DOHH2 (cell line): ENCODE measurements around the gene CILP.

Experiments used
- H3F3A ChIP-seq: fragments of 200-600 bp; sonication (generic), shearing (Covaris generic); 2 replicates; pipeline ENCODE4 v1.6.0; 2016; ENCODE audit warnings: antibody characterized with exemption, mild to moderate bottlenecking; ENCODE audit not compliant: control insufficient read depth, insufficient read depth
- H3K27ac ChIP-seq: fragments of 200-600 bp; sonication (generic); 2 replicates; pipeline ENCODE4 v1.5.1; 2014; ENCODE audit warnings: low read depth, mild to moderate bottlenecking, low read length, moderate library complexity
- H3K27me3 ChIP-seq: fragments of 200-600 bp; sonication (generic); 2 replicates; pipeline ENCODE4 v1.6.1; 2014; ENCODE audit warnings: mild to moderate bottlenecking, low read length, mixed read lengths; ENCODE audit not compliant: control insufficient read depth
- H3K36me3 ChIP-seq: fragments of 200-600 bp; sonication (generic); 2 replicates; pipeline ENCODE4 v1.6.1; 2014; ENCODE audit warnings: mild to moderate bottlenecking, low read length, moderate library complexity, mixed read lengths; ENCODE audit not compliant: control insufficient read depth
- H3K4me1 ChIP-seq: fragments of 200-600 bp; sonication (generic); 2 replicates; pipeline ENCODE4 v1.6.1; 2014; ENCODE audit warnings: mild to moderate bottlenecking, low read length, mixed read lengths; ENCODE audit not compliant: control insufficient read depth
- H3K4me2 ChIP-seq: fragments of 200-600 bp; sonication (generic); 2 replicates; pipeline ENCODE4 v1.6.0; 2014; ENCODE audit warnings: mild to moderate bottlenecking, low read length, moderate library complexity
- H3K4me3 ChIP-seq: fragments of 200-600 bp; sonication (generic); 2 replicates; pipeline ENCODE4 v1.5.1; 2014; ENCODE audit warnings: mild to moderate bottlenecking, low read length, mixed read lengths
- H3K79me2 ChIP-seq: fragments of 200-600 bp; sonication (generic); 2 replicates; pipeline ENCODE4 v1.6.1; 2014; ENCODE audit warnings: mild to moderate bottlenecking, low read length, mixed read lengths; ENCODE audit not compliant: control insufficient read depth
- H3K9me2 ChIP-seq: fragments of 200-600 bp; sonication (generic); replicated peaks from 2 replicates; pipeline ENCODE4 v1.6.1; 2014; ENCODE audit warnings: mild to moderate bottlenecking, low read length, mixed read lengths; ENCODE audit not compliant: control insufficient read depth
- H3K9me3 ChIP-seq: fragments of 200-600 bp; sonication (generic); 2 replicates; pipeline ENCODE4 v1.6.1; 2014; ENCODE audit warnings: antibody characterized with exemption, low read length, mixed read lengths; ENCODE audit not compliant: control insufficient read depth, insufficient read depth
- H4K20me1 ChIP-seq: fragments of 200-600 bp; sonication (generic); 2 replicates; pipeline ENCODE4 v1.6.0; 2014; ENCODE audit warnings: low read depth, mild to moderate bottlenecking, antibody characterized with exemption, low read length, moderate library complexity; ENCODE audit not compliant: control insufficient read depth, insufficient read depth
- EZH2phosphoT487 ChIP-seq: fragments of 200-600 bp; sonication (generic); IDR thresholded peaks from 2 replicates; pipeline ENCODE4 v1.6.1; 2017; ENCODE audit warnings: borderline replicate concordance, mild to moderate bottlenecking, antibody characterized with exemption, low read length, moderate library complexity, mixed read lengths
- TF ChIP-seq, protein P1 (sequence below): fragments of 200-600 bp; sonication (generic); IDR thresholded peaks from one replicate; pipeline ENCODE4 v1.5.1; 2014; ENCODE audit warnings: antibody characterized with exemption, mild to moderate bottlenecking, low read depth, low read length; ENCODE audit not compliant: poor library complexity, severe bottlenecking

The CILP gene

DNA sequence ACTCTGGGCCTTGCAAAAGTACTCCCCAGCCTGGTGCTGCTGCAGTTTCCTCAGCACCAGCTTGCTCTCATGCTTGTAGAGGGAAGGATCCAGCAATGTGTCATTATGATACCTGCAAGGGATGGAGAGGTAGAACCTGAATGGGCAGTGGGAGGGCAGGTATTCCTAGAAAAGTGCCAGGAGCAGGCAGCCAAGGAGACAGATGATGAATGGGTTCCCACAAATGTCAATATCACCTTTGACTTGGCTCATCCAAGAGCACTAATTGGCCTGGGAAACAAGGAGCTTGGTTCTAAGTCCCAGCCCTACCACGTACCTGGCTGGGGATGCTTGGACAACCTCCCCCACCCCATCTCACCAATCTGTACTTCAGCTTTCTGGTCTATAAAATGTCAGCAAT is 9.4 kb downstream of the CILP start:
- H3F3A ChIP-seq = no peaks in the 10 kb centered on the region
- H3K79me2 ChIP-seq = no peaks in the 10 kb centered on the region
- TF ChIP-seq, protein P1, sequence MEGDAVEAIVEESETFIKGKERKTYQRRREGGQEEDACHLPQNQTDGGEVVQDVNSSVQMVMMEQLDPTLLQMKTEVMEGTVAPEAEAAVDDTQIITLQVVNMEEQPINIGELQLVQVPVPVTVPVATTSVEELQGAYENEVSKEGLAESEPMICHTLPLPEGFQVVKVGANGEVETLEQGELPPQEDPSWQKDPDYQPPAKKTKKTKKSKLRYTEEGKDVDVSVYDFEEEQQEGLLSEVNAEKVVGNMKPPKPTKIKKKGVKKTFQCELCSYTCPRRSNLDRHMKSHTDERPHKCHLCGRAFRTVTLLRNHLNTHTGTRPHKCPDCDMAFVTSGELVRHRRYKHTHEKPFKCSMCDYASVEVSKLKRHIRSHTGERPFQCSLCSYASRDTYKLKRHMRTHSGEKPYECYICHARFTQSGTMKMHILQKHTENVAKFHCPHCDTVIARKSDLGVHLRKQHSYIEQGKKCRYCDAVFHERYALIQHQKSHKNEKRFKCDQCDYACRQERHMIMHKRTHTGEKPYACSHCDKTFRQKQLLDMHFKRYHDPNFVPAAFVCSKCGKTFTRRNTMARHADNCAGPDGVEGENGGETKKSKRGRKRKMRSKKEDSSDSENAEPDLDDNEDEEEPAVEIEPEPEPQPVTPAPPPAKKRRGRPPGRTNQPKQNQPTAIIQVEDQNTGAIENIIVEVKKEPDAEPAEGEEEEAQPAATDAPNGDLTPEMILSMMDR = no peak
- TF ChIP-seq EZH2phosphoT487 = no peak
- no peaks in the 10 kb centered on the region for H3K9me3 ChIP-seq
- no peaks in the 10 kb centered on the region for H3K4me1 ChIP-seq
- H3K36me3 ChIP-seq = no peaks in the 10 kb centered on the region
- H3K4me3 ChIP-seq = no peak overlapping the region
- H3K27me3 ChIP-seq = peaks cover 17% of the 10 kb centered on the region
- no peaks in the 10 kb centered on the region for H3K9me2 ChIP-seq
- no peaks in the 10 kb centered on the region for H4K20me1 ChIP-seq
- no peak overlapping the region for H3K4me2 ChIP-seq
- H3K27ac ChIP-seq = no peak overlapping the region

DNA sequence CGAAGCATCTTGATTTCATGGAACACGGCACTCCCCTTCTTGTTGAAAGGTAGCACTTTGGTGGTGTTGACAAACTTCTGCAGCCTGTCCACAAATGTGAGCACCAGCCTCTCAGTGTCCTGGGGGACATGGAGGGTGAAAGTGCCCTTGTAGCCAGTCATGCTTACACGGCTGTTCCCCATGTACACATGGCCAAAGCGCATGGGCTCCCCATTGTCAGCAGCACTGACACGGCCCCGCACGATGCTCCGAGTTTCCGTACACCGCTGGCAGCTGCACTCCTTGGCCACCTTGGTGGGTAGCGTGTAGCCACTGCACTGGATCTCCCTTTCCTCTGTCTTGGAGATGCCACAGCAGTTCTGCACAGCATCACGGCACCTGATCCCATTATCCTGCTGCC is 12.7 kb downstream of the CILP start:
- Histone ChIP-seq H3K4me1 (peaks cover 6% of the 10 kb centered on the region), H3K79me2 (no peaks in the 10 kb centered on the region), H3K9me3 (no peaks in the 10 kb centered on the region), H3F3A (no peaks in the 10 kb centered on the region), H3K36me3 (no peaks in the 10 kb centered on the region), H3K27me3 (peaks cover 6% of the 10 kb centered on the region), H3K9me2 (no peaks in the 10 kb centered on the region), H3K4me3 (no peak overlapping the region), H4K20me1 (no peaks in the 10 kb centered on the region), H3K4me2 (no peak overlapping the region), H3K27ac (no peak overlapping the region)
- no peak for TF ChIP-seq EZH2phosphoT487
- TF ChIP-seq, protein P1 = no peak

DNA sequence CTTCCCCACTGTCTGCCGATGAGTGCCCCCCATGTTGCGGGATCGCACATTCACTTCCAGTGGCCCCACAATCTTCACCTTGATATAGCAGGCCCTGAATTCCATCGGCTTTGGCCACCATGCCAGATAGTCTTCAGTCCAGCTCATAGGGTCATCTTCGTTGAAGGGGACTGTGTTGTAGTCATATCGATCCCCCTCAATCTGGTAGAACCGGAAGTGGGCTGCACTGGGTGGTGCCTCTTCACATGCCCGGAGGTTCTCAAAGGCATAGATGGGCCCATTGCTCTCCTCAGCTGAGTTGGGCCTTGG is 14.0 kb downstream of the CILP start:
- Histone ChIP-seq H3F3A (no peaks in the 10 kb centered on the region), H3K36me3 (no peaks in the 10 kb centered on the region), H3K4me2 (no peak overlapping the region), H4K20me1 (no peaks in the 10 kb centered on the region), H3K27ac (no peak overlapping the region), H3K9me3 (no peaks in the 10 kb centered on the region), H3K79me2 (no peaks in the 10 kb centered on the region), H3K4me1 (peaks cover 6% of the 10 kb centered on the region), H3K27me3 (peaks cover 3% of the 10 kb centered on the region; the same call in 1 of the 2 replicates), H3K4me3 (no peak overlapping the region), H3K9me2 (no peaks in the 10 kb centered on the region)
- TF ChIP-seq, protein P1 = no peak
- TF ChIP-seq EZH2phosphoT487 = no peak
